ENCODE measurements around the gene MFSD12. TPM values are rescaled to one million over a fixed set of nuclear protein-coding genes. Genes with fewer than 3 reads are reported as not detected.

The MFSD12 gene
- total and polyA plus RNA-seq, 2 donors (not counting 3 experiments of a cell fraction or from before 2014, with no cell fraction given), result 51.7 to 78.9 TPM

DNA sequence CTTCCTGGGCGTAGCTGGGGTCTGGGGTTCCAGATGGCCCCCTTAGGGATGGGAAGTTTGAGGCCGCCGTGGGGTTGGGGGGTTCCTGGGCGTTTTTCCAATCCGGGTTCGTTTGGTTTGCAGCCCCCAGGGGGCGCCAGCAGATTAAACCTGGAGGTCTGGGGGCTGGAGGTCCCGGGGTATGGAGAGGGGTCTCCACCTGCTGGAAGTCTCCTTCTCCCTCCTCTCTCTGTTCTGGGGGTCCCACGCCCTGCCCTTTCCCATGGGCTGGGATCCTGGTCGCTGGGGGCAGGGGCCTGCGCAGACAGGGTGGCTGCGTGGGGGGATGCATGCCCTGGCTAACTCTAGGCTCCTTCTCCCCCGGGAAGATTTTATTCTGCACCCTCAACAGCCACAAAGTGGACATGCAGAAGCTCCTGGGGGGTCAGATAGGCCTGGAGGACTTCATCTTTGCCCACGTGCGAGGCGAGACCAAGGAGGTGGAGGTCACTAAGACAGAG is 28.8 kb upstream of the MFSD12 start:
- Histone ChIP-seq H3K9me3 (replicated peaks; ENCODE audit: control insufficient read depth, insufficient read depth, low read length) (no peaks in the 10 kb centered on the region), H2AFZ (ENCODE audit: low read depth, low read length) (peak overlapping the region; percentile 94), H3K9me1 (replicated peaks; ENCODE audit: control insufficient read depth, extremely low read depth, insufficient read depth, low read length) (no peaks in the 10 kb centered on the region), H3K27ac (ENCODE audit: insufficient read depth, low read depth, low read length) (no peak overlapping the region), H3K4me1 (ENCODE audit: control insufficient read depth, extremely low read depth, insufficient read depth, low read length) (peaks cover 5% of the 10 kb centered on the region), H3K36me3 (ENCODE audit: control insufficient read depth in 2 of 2, extremely low read depth in 1 of 2, insufficient read depth in 2 of 2, low read length in 2 of 2) (no peaks in the 10 kb centered on the region), H3K4me2 (ENCODE audit: insufficient read depth, low read length) (peak overlapping the region; percentile 70), H3K27me3 (ENCODE audit: control insufficient read depth in 2 of 2, insufficient read depth in 2 of 2, low read length in 2 of 2) (no peaks in the 10 kb centered on the region), H3K9ac (replicated peaks; ENCODE audit: extremely low read depth, insufficient read depth, low read length) (peak overlapping the region; percentile 47), H3K4me3 (replicated peaks in 1 of 3; ENCODE audit: insufficient read depth in 1 of 3, low read depth in 1 of 3, low read length in 3 of 3) (peak overlapping the region; percentile 16 to 40 (median 25)), H4K20me1 (replicated peaks; ENCODE audit: control insufficient read depth, extremely low read depth, insufficient read depth, low read length) (no peaks in the 10 kb centered on the region), H3K79me2 (ENCODE audit: control insufficient read depth, insufficient read depth, low read length) (no peaks in the 10 kb centered on the region)
- DNase-seq (ENCODE audit: low read depth, low spot score), result no peak
- dilution Hi-C loops (cut with MboI; ENCODE audit: extremely low pct_ligation_motif_present, low sequenced_read_pairs), result no loop called here
- POLR2A ChIA-PET, result no interaction called here
- intact Hi-C loops (cut with micrococcal nuclease), result loop anchor here (1.0 kb wide), 1 partner anchor 32 kb away; no protein-coding TSS in a partner anchor
- TF ChIP-seq, protein P1, sequence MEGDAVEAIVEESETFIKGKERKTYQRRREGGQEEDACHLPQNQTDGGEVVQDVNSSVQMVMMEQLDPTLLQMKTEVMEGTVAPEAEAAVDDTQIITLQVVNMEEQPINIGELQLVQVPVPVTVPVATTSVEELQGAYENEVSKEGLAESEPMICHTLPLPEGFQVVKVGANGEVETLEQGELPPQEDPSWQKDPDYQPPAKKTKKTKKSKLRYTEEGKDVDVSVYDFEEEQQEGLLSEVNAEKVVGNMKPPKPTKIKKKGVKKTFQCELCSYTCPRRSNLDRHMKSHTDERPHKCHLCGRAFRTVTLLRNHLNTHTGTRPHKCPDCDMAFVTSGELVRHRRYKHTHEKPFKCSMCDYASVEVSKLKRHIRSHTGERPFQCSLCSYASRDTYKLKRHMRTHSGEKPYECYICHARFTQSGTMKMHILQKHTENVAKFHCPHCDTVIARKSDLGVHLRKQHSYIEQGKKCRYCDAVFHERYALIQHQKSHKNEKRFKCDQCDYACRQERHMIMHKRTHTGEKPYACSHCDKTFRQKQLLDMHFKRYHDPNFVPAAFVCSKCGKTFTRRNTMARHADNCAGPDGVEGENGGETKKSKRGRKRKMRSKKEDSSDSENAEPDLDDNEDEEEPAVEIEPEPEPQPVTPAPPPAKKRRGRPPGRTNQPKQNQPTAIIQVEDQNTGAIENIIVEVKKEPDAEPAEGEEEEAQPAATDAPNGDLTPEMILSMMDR (IDR thresholded peaks at IDR 0.05; ENCODE audit: extremely low read depth in 1 of 2, insufficient read depth in 1 of 2, low read depth in 1 of 2, low read length in 2 of 2), result peak; percentile 62 to 80
- no peak for TF ChIP-seq EZH2 (IDR thresholded peaks at IDR 0.05; ENCODE audit: borderline replicate concordance, low read depth, low read length, severe bottlenecking)
- CTCF ChIA-PET, result interaction anchor here (0.8 to 4.1 kb wide), 11 partner anchors 9 to 41 kb away, joined by 3 to 22 read pairs (median 6); partner anchors contain the start of gene MFSD12
- BruUV-seq (replicated peaks), result no TSS peak
- FAIRE-seq, result peak; percentile 33

All from endothelial cell of umbilical vein (primary cell).